ENCODE measurements around the gene PAPLN. TPM values are rescaled to one million over a fixed set of nuclear protein-coding genes. Genes with fewer than 3 reads are reported as not detected.

Gene PAPLN
- polyA plus RNA-seq, 1 experiment = 1.0 TPM

DNA sequence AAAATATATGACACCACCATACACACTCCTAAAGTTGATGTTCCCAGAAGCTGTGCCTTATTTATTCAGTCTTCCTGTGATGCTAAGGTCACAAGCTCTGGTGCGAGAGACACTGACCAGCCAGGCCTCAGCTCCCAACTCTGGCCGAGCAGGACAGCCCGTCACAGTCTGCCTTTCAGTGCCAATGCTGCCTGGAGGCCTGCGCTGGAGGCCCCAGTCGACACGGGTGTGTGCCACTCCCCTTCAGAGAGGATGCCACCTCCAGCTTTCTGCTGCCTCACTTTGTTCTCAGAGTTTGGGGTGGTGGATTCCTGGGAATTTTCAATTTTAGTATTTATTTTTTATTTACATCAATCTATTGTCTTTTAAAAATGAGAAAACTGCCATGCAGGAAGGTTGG lies 7.3 kb upstream of the PAPLN start:
- ChIA-PET CTCF (no interaction called here), POLR2A (no interaction called here)
- no peak for DNase-seq (ENCODE audit: low read depth)

DNA sequence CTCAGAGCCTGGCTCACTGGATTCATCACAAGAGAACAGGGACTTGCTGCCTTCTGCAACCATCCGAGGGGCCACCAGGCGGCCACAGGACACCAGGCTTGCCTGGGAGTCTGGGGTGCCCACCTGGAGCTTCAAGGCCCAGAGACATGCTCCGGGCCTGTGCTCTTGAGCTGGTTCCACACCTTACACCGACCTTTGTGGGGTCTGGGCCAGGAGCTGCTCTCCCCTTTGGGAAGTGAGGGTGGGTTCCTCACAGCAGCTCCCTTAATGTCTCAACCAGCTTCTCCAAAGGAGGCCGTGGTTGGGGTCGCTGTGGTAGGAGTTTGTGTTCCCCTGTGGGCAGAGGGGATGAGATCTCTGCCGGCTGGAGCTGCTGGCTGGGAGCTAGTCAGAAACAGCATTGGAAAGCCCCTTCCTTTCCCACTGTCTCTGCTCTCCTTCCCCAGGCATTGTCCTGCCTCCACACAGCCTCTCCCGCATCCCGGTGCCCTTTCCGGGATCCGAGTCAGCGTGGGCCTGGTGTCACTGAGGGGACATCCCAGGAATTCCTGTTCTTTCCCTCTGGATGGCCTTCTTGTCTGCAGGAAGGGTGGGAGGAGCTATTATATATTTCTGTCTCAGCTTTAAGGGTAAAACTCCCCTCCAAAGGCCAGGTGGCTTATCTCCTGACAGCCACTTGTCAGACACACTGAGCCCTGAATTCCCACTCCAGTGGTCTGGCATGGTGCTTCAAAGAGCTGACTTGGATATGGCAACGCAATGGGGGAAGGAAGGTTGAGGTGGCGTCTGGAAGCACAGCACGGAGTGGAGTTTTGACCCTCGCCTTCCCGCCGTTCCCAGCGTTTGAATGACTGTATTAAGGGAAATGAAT lies 5.1 kb upstream of the PAPLN start:
- POLR2A ChIA-PET = no interaction called here
- no peak for TF ChIP-seq CTCF (IDR thresholded peaks at IDR 0.05; ENCODE audit: insufficient read depth, low read depth, low read length)

More for the DNA sequence above, 7.3 kb upstream of the PAPLN start:
- H3K4me3 ChIP-seq (ENCODE audit: low read depth, low read length) = no peak overlapping the region
- TF ChIP-seq CTCF (IDR thresholded peaks at IDR 0.05; ENCODE audit: insufficient read depth, low read depth, low read length) = no peak
- H3K36me3 ChIP-seq (ENCODE audit: control insufficient read depth, insufficient read depth, low read length) = peaks cover 1% of the 10 kb centered on the region; the same call in 1 of the 2 replicates
- peaks cover 9% of the 10 kb centered on the region for H3K27me3 ChIP-seq (ENCODE audit: control insufficient read depth, insufficient read depth, low read length)

GRCh38 chr14:73232984-73233383 lies 4.3 kb upstream of the PAPLN start:
- peaks cover 25% of the 10 kb centered on the region for H3K27me3 ChIP-seq (ENCODE audit: control insufficient read depth, insufficient read depth, low read length)
- ChIA-PET CTCF (interaction anchor here (0.7 to 1.9 kb wide), 3 partner anchors 10 to 16 kb away, joined by 3 to 7 read pairs (median 3); no protein-coding TSS in a partner anchor), POLR2A (no interaction called here)
- TF ChIP-seq CTCF (IDR thresholded peaks at IDR 0.05; ENCODE audit: insufficient read depth, low read depth, low read length) = no peak
- no peaks in the 10 kb centered on the region for H3K36me3 ChIP-seq (ENCODE audit: control insufficient read depth, insufficient read depth, low read length)
- no peak overlapping the region for H3K4me3 ChIP-seq (ENCODE audit: low read depth, low read length)
- no peak for DNase-seq (ENCODE audit: low read depth)

More for the DNA sequence above, 5.1 kb upstream of the PAPLN start:
- CTCF ChIA-PET = interaction anchor here (0.6 to 1.9 kb wide), 5 partner anchors 10 to 239 kb away, joined by 3 to 7 read pairs (median 3); no protein-coding TSS in a partner anchor
- Histone ChIP-seq H3K36me3 (ENCODE audit: control insufficient read depth, insufficient read depth, low read length) (no peaks in the 10 kb centered on the region), H3K4me3 (ENCODE audit: low read depth, low read length) (no peak overlapping the region), H3K27me3 (ENCODE audit: control insufficient read depth, insufficient read depth, low read length) (peaks cover 23% of the 10 kb centered on the region)
- no peak for DNase-seq (ENCODE audit: low read depth)

GRCh38 chr14:73233564-73233963 lies 3.7 kb upstream of the PAPLN start:
- no peak for DNase-seq (ENCODE audit: low read depth)
- H3K36me3 ChIP-seq (ENCODE audit: control insufficient read depth, insufficient read depth, low read length) = no peaks in the 10 kb centered on the region
- CTCF ChIA-PET = no interaction called here
- no peak for TF ChIP-seq CTCF (IDR thresholded peaks at IDR 0.05; ENCODE audit: insufficient read depth, low read depth, low read length)
- peaks cover 28% of the 10 kb centered on the region for H3K27me3 ChIP-seq (ENCODE audit: control insufficient read depth, insufficient read depth, low read length)
- POLR2A ChIA-PET = no interaction called here
- no peak overlapping the region for H3K4me3 ChIP-seq (ENCODE audit: low read depth, low read length)

GRCh38 chr14:73234029-73234428 lies 3.3 kb upstream of the PAPLN start:
- ChIA-PET POLR2A (no interaction called here), CTCF (no interaction called here)

More at GRCh38 chr14:73234029-73234428, 3.3 kb upstream of the PAPLN start:
- Histone ChIP-seq H3K36me3 (ENCODE audit: control insufficient read depth, insufficient read depth, low read length) (no peaks in the 10 kb centered on the region), H3K4me3 (ENCODE audit: low read depth, low read length) (no peak overlapping the region), H3K27me3 (ENCODE audit: control insufficient read depth, insufficient read depth, low read length) (peaks cover 29% of the 10 kb centered on the region)
- no peak for DNase-seq (ENCODE audit: low read depth)
- no peak for TF ChIP-seq CTCF (IDR thresholded peaks at IDR 0.05; ENCODE audit: insufficient read depth, low read depth, low read length)
